RWPE1 (cell line): Measurements from ENCODE around the gene ATXN10.

Source experiments
- CTCF ChIA-PET: fragments of 350-600 bp; sonication (Branson Sonifier 250); formaldehyde crosslinking; extraction: SDS; loops from one replicate; lab custom pipeline; 2021; lab: Yijun Ruan, JAX
- POLR2A ChIA-PET: fragments of 400-600 bp; formaldehyde crosslinking; extraction: SDS; loops from one replicate; lab custom pipeline; 2020; ENCODE audit warnings: antibody characterized with exemption; ENCODE audit not compliant: low non-redundant PET; lab: Yijun Ruan, JAX
- DNase-seq: peaks from one replicate; pipeline ENCODE4 v3.0.0; 2012; ENCODE audit warnings: low spot score
- H3K27ac ChIP-seq: fragments of 450-650 bp; 2 replicates; pipeline ENCODE4 v1.5.1; 2017
- CTCF ChIP-seq: fragments of 450-650 bp; conservative IDR thresholded peaks from 2 replicates; pipeline ENCODE4 v1.5.1; 2017; ENCODE audit warnings: low read depth, mild to moderate bottlenecking

ATXN10 gene

GRCh38 chr22:45812910-45813309 lies 141.3 kb downstream of the ATXN10 start:
- ChIA-PET POLR2A (no interaction called here), CTCF (no interaction called here)
- TF ChIP-seq CTCF: no peak
- no peak for DNase-seq
- no peak overlapping the region for H3K27ac ChIP-seq

- no peak for TF ChIP-seq CTCF
- CTCF ChIA-PET: interaction anchor here (0.6 kb wide), 1 partner anchor 18 kb away, joined by 4 read pairs; no protein-coding TSS in a partner anchor
- no peak overlapping the region for H3K27ac ChIP-seq
- POLR2A ChIA-PET: no interaction called here
- DNase-seq: no peak
Observed at GRCh38 chr22:45814198-45814597, 142.6 kb downstream of the ATXN10 start.

GRCh38 chr22:45816776-45817175 lies 145.1 kb downstream of the ATXN10 start:
- CTCF ChIA-PET: interaction anchor here (0.5 kb wide), 1 partner anchor 1023 kb away, joined by 3 read pairs; no protein-coding TSS in a partner anchor
- DNase-seq: no peak
- POLR2A ChIA-PET: no interaction called here
- no peak overlapping the region for H3K27ac ChIP-seq
- no peak for TF ChIP-seq CTCF

- POLR2A ChIA-PET: no interaction called here
- no peak for DNase-seq
Observed at GRCh38 chr22:45817745-45818423, 146.2 kb downstream of the ATXN10 start.

GRCh38 chr22:45818424-45819085 lies 146.9 kb downstream of the ATXN10 start:
- ChIA-PET CTCF (no interaction called here), POLR2A (no interaction called here)
- peak overlapping the region; percentile 41 for H3K27ac ChIP-seq
- no peak for TF ChIP-seq CTCF
- DNase-seq: no peak

More at GRCh38 chr22:45817745-45818423, 146.2 kb downstream of the ATXN10 start:
- CTCF ChIA-PET: no interaction called here
- no peak for TF ChIP-seq CTCF
- H3K27ac ChIP-seq: peak overlapping the region; percentile 41

- no peak for TF ChIP-seq CTCF
- no peak for DNase-seq
- ChIA-PET POLR2A (no interaction called here), CTCF (no interaction called here)
- no peak overlapping the region for H3K27ac ChIP-seq
Observed at GRCh38 chr22:45819305-45819704, 147.7 kb downstream of the ATXN10 start.
